Liver (tissue), 3 donors: ENCODE data around the gene TFDP2.

Source experiments
- ATF3 ChIP-seq: IDR thresholded peaks from 2 replicates; pipeline ENCODE4 v1.6.1; 2016; ENCODE audit warnings: antibody characterized with exemption
- CTCF ChIP-seq: fragments of 150-350 bp; IDR thresholded peaks from 2 replicates; pipeline ENCODE4 v1.5.1; 2017; ENCODE audit warnings: improper control_type of control experiment, low read depth, low read length; ENCODE audit not compliant: missing input control
- JUND ChIP-seq, 2 donors: IDR thresholded peaks; 2 replicates each; pipeline ENCODE4 v1.6.1; 2016; ENCODE audit warnings: antibody characterized with exemption in 2 of 2
- MAX ChIP-seq: IDR thresholded peaks from 2 replicates; pipeline ENCODE4 v1.6.1; 2016; ENCODE audit warnings: antibody characterized with exemption
- RAD21 ChIP-seq, 2 donors: IDR thresholded peaks; 2 replicates each; pipeline ENCODE4 v1.6.1; 2016; ENCODE audit warnings: antibody characterized with exemption in 2 of 2, mild to moderate bottlenecking in 2 of 2
- REST ChIP-seq: IDR thresholded peaks from 2 replicates; pipeline ENCODE4 v1.6.1; 2016; ENCODE audit warnings: antibody characterized with exemption, mild to moderate bottlenecking
- RXRA ChIP-seq, 2 donors: IDR thresholded peaks; 2 replicates each; pipeline ENCODE4 v1.6.1; 2017 to 2018; ENCODE audit warnings: antibody characterized with exemption in 2 of 2, mild to moderate bottlenecking in 1 of 2
- SP1 ChIP-seq: IDR thresholded peaks from 2 replicates; pipeline ENCODE4 v1.6.1; 2018; ENCODE audit warnings: antibody characterized with exemption, mild to moderate bottlenecking
- TAF1 ChIP-seq: conservative IDR thresholded peaks from 2 replicates; pipeline ENCODE4 v1.6.1; 2016; ENCODE audit warnings: antibody characterized with exemption, mild to moderate bottlenecking
- donor health status: healthy.
- donor health status: healthy.

GRCh38 chr3:141898908-141899307, 250.4 kb downstream of the TFDP2 start:
- TF ChIP-seq CTCF, result no peak
- no peak for TF ChIP-seq RAD21 (IDR thresholded peaks at IDR 0.05)
- TF ChIP-seq JUND (IDR thresholded peaks at IDR 0.05), result no peak
- TF ChIP-seq MAX, result no peak
- no peak for TF ChIP-seq REST
- no peak for TF ChIP-seq SP1
- TF ChIP-seq TAF1, result no peak
- TF ChIP-seq RXRA (IDR thresholded peaks at IDR 0.05), result no peak
- TF ChIP-seq ATF3, result no peak
